NCI-H2029 (cell line): ENCODE results near the gene HSPB9.
A peak's percentile ranks its signal among the peaks of the same experiment; 100 is the strongest.

Experiments used
- DNase-seq: peaks from one replicate; lab custom pipeline; 2025; lab: John Stamatoyannopoulos, UW

HSPB9 gene, protein sequence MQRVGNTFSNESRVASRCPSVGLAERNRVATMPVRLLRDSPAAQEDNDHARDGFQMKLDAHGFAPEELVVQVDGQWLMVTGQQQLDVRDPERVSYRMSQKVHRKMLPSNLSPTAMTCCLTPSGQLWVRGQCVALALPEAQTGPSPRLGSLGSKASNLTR

DNA sequence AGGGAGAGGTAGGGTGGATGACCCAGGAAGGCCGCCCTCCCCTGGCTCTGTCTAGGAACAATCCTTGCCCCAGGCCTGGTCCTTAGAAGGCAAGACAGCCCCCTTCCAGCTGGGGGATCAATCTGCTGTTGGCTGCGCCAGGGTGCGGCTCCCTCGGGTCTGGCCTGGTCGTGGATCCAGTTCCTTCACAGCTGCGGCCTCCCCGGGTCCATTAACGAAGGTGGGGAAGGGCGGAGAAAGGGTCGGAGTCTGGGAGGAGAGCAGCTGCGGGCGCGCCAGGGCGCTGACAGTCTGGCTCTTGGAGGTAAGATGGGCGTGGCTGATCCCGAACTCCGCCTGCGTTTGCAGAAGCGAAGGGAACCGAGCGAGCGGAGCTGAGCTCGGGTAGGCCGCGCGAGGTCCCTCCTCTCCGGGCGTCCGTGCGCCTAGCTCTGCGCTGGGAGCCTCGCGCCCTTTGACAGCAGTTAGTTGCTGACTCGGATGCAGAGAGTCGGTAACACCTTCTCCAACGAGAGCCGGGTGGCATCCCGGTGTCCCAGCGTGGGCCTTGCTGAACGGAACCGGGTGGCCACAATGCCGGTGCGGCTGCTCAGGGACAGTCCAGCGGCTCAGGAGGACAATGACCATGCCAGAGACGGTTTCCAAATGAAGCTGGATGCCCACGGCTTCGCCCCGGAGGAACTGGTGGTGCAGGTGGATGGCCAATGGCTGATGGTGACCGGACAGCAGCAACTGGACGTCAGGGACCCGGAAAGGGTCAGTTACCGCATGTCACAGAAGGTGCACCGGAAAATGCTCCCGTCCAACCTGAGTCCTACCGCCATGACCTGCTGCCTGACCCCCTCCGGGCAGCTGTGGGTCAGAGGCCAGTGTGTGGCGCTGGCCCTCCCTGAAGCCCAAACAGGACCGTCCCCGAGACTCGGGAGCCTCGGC, at the start of gene HSPB9:
Gene HSPB9, plus strand, starts transcription at position 434 of the 933 bp plus-strand sequence. Its CDS starts 47 bp downstream, at position 481.
- peak; percentile 63 for DNase-seq

DNA sequence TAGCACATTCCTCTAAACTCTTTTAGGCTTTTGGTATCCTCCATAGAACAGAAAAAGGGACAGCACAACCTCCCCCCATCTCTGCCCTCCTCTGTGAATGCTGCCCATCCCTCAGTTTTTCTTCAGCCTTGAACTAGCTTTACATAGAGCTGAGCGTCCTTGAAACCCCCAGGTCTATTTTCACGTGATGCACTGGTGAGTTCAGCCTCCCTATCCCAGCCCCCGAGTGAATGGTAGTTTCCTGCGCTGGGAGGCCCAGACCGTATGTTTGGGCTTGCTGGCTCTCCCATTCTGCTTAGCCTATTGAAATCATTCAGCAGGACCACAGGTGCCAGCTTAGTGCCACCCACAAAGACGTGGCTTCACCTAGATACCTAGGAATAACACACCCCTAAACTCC, 46.8 kb upstream of the HSPB9 start:
- no peak for DNase-seq

DNA sequence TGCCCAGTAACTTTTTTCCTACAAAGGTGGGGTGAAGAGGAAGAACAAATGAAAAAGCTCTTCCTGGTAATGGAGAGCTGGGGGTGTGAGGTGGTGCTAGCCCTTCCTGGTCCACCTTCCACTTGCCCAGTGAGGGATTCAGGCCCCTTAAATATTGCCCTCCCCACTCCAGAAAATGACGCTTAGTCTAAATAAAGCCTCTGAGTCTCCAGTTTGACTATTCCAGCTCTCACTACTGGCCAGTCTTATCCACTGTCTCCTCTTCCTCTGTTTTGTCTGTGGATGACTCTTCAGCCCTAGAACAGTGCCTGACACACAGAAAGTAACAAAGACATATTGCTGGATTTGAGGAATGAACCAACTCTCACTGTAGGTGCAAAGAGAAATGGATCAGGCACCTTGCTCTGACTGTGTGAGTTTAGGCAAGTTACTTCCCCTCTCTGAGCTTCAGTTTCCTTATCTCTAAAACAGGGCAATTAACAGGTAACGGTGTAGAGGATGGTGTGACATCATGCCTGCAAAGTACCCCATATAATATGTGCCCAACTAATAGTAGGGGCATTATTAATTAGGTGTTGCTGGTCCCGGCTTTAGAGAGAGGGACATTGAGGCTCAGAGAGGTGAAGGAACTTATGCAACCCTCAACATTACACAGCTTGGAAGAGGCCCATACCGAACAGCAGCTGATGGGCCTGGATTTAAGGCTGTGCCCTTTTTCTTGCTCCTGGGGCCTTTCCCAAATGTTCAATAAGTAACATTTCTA, 45.6 kb upstream of the HSPB9 start:
- no peak for DNase-seq

DNA sequence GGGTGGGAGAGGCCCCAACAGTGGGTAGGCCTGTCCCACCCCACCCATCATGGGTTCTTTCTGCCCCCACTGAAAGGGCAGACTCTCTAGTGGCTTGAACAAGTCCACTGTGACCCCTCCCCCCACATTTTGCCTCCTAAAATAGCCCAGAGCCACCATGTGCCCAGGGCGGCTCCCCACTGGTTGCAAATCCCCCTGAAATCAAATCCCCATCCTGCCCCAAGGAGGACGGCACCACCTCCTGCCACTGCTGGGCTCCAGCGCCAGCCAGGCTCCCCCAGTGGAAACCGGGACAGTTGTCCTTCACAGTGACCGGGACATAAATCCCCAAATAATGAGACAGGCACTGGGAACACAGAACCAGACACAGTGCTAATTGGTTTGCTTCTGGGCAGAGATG, 44.8 kb upstream of the HSPB9 start:
- no peak for DNase-seq

DNA sequence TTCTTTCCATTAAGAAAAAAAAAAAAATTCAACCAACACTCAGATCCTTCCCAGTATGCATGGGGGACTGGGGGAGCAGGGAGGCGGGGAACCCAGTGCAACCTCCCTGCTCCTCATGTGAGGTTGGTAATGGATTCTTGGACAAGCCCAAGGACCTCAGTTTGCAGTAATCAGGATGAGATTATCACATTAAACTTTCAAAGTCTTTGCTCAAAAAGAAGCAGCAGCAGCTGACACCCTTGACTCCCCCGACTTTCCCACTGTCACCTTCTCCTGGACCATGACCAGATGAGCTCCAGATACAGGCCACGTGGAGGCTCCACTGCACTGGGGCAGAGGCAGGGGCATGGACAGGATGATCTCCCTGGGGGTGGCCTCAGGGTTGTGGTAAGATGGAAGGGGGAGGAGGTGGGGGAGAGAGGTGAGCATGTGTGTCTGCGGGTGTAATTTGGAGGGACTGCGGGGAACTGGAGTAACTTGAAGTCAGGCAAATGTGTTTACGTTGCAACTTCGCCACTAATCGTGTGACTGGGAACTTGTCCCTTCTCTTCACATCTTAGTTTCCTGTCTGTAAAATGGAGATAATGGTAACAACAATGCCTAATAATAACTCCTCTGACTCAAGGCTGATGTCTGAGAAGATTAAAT, 44.1 kb upstream of the HSPB9 start:
- no peak for DNase-seq

DNA sequence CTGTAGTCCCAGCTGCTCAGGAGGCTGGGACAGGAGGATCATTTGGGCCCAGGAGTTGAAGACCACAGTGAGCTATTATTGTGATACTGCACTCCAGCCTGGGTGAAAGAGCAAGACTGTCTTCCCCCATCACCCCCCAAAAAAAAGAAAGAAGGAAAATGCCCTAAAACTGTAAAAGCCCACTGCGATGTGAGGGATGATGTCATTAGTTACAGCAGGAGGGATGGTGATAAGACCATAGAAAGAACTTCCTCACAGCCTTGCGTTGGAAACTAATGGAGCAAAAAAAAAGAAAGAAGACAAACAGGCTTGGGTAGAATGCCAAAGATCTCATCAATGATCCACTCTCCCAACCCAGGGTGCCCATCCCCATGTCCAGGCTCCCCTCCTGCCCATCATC, 43.1 kb upstream of the HSPB9 start:
- no peak for DNase-seq

DNA sequence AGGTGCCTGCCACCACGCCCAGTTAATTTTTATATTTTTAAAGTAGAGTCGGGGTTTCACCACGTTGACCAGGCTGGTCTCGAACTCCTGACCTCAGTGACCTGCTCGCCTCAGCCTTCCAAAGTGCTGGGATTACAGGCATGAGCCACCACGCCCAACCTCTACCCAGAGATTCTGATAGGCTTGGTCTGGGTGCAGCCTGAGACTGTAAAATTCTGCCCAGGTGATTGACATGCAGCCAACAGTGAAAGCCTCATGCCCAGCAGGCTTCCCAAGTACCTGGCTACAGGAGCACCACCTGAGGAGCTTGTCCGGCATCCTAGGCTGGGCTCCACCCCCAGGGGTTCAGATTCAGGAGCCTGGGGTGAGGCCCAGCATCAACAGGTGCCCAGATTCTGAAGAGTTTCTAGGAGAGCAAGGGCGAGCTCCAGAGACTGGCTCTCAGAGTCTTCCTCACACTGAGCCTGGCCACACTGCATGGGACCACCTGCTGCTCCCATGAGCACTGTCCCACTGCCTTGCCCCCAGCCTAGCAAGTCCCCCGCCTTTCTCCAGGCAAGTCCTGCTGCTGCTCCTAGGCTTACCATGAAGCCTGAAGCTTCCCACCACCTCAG, 41.0 kb upstream of the HSPB9 start:
- DNase-seq, result no peak

DNA sequence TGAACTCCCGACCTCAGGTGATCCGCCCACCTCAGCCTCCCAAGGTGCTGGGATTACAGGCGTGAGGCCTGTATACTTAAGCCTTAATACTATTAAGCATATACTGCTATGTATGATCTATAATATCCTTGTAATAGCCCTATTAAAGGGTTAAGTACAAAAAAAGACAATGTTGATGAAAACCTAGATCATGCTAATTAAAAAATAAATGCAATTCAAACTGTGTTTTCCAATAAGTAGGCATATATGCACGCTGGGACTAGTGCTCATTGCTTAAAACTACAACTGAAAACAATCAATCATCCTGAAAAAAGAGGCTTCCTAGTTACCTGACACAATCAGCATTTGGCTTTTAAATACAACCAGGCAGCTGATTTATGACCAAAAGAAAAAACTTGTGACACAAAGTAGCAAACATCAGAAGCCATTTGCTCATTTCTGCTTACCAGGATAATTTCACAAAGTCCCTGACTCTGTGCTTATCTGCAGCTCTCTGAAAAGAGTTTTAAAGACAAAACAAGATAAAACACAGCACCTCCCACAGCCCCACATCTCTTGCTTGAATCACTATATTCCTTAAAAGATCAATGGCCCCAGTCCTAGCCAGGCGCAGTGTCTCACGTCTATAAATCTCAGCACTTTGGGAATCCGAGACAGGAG, 35.4 kb upstream of the HSPB9 start:
- DNase-seq, result no peak

DNA sequence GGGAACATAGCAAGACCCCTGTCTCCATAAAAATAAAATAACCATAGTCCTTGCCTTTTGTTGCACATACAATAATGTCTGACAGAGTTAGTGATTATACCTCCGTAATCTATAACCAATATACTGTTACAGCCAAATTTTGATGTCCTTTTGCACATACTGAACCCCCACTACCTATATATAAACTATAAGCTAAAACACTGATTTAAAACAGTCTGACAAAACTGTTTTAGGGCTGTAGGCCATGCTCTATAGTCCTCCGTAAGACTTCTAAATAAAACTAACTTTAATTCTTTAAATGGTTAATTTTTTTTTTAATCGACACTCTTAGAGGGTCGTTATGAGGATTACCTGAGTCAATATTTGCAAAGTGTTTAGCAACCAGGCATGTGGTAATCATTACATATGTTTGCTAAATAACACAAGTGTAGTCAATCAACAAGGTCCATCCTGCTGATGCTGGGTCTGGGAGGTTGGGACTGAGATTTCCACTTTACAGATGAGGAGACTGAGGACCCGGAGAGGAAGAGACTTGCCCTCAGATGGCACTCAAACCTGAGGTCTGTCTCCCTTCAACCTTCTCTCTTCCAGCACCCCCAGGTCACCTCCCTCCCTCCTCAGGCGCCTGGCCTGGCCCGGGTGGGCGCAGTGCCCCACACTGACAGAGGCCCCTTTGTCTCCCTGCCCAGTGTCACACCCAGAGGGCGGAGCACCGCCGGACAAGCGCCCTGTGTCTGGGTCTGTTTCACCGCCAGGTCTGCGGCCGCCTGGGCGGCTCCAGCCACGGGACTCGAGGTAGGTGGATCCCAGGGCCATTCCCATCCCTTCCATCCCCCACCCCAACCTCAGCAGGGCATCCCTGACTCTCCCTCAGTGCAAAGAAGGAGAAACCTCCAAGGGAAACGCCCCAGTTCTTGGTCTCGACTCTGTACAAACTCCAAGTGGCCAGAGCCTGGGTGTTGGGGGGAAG, 34.6 kb upstream of the HSPB9 start:
- DNase-seq, result no peak

DNA sequence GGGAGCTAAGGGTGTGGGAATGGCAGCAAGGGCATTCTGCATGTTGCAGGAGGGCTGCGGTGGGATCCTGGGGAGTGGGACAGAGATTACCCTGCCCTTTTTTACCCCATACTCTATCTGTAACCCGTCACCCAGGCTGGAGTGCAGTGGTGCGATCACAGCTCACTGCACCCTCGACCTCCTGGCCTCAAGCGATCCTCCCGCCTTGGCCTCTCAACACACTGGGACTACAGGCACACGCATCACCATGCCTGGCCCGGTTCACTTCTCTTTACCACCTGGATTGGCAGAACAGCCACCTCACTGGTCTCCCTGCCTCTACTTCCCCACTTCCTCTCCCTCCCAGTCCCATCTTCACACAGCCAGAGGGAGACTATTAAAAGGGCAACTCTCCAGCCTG, 33.9 kb upstream of the HSPB9 start:
- DNase-seq, result no peak

DNA sequence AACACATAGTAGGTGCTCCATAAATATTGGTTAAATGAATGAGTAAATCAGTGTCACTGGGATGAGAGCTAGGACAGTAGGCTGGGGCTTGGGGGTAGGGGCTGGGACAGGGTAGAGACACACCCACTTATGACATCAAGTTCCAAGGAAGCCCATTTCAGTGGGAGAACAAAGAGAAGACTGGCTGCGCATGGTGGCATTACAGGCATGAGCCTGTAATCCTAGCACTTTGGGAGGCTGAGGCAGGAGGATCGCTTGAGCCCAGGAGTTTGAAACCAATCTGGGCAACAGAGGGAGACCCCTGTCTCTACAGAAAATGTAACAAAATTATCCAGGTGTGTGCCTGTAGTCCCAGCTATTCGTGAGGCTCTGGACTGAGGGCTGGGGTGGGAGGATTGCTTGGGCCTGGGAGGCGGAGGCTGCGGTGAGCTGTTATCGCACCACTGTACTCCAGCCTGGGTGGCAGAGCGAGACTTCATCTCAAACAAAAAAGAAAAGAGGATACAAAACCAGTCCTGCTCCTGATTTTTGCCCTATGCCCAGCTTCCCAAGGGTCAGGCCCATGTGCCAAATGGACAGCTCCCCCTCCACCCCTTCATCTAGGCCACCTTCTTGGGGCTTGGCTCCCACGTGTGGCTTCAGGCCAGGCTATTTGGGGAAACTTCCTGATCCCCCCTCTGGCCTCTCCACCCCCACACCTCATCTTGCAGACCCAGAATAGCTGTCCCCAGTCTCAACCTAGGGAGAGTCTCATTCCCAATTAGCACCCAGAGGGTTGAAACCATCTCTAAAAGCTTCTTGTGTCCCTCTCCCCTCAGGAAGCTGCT, 31.4 kb upstream of the HSPB9 start:
- no peak for DNase-seq

DNA sequence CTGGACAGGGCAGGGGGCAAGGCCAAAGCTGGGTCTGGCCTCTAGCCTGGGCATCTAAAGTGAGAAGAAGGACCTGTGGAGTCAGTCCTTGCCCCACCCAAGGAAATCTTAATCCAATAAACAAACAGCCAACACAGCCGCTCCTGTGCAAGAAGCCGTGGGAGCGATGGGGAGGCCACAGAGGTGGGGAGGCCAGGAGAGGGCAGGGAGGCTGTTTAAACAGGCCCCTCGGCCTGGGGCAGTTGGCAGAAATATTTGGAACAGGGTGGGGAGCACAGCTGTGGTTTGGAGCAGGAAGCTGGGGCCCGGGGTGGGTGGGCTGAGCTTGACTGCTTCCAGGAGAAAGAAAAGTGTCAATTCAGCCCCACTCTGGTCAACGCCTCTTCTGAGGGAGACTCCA, 29.7 kb upstream of the HSPB9 start:
- DNase-seq, result no peak

DNA sequence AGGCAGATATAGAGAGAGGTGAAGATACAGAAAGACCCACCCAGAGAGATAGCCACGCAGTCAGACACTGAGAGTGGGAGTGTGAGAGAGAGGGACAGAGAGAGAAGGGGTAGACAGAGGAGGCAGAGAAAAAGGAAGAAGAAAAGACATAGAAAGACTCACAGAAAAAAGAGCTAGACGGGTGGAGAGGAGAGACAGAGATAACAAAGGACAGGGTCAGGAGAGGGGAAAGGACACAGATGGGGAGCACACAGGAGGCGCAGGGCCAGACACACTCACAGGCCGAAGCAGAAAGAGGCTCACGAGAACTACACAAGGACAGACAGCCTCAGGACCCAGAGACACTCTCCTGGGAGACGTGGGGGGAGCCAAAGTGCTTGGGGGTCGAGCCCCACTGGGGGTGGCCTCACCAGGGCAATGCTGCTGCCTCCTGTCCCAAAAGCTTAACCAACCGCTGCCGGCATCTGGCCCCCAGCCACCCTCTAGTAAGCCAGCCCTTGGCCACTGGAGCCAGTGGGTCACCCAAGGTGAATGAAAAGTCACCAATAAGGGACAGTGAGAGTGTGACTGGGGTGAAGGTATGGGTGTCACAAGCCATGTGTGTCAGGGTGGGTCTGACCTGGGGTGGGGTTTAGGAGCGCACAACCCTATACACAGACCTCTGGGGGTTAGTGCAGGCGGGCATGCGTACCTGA, 28.1 kb upstream of the HSPB9 start:
- no peak for DNase-seq

DNA sequence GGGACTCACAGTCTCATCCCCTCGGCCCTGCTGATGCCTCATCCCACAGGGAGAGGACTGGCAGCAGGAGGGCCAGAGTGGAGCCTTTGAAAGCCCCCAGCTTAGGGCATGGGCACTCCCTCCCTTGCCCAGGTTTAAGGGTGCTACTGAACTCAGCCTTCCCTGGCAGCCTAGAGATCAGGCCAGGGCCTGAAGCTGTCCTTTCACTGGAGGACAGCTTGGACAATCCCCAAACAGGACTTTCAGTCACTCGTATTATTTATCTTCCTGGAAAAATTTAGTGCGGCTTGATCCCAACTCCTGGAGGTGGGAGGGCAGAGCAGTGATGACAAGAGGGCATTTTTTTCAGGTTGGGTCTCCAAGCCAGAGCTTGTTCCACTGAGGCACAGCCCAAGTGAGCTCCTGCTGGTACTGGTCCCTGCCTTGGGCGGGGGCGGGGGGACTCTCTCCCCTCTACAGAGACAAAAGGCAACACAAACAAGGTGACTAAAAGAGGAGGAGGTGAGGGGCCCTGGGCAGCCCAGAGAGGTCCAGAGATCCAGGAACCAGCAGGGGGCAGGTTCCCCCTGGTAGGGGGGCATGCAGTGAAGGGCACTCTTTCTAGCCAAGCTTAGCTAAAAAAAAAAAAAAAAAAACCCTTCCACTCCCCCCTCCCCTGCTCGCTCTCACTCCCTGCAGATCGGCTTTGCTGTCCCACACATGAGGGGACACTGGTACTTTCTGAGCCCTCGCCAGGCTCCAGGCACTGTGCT, 26.1 kb upstream of the HSPB9 start:
- no peak for DNase-seq

DNA sequence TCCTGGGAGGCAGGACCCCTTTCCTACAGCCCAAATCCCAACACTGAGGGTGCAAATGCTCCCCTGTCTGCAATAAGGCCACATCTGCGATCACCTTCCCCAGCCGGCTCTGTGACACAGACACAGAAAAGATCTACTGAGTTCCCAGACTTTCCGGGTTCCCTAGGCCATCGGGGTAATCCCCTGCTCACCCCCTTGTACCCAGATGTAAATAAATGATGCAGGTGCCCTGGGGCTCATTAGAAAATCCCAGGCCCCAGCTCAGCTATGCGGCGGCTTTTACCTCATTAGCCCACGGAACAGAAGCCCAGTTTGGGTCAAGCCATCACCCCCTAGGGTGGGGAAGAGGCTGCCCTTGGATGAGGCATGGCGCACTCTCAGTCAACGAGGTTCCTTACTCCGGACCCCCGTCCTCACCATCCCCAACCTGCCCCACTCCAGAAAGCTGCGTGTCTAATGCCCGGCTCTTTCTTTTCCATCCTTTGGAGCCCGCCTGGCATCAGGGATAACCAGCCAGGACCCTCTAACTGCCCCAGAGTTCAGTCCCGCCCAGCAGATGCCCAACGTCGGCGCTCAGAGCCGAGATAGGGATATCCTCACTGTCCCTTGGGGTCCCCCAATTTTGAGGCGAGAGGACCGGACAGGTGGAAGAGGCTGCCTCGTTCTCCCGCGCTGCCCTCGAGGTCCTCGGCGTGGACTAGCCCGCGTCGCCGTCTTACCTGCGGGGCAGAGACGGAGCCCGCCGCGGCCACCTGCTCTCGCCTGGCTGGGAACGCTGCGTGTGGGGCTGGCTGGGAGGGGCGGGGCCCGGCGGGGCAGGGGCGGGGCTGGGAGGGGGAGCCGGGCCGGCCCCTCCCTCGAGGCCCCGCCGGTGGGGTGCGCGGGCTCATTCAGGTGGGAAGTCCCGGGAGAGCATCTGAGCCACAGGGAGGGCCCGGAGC, 24.6 kb upstream of the HSPB9 start, which contains the start of gene ZNF385C:
Gene ZNF385C, minus strand, starts transcription at position 783 of the 941 bp plus-strand sequence. CDS start 35,417 bp downstream, outside the sequence.
- no peak for DNase-seq

DNA sequence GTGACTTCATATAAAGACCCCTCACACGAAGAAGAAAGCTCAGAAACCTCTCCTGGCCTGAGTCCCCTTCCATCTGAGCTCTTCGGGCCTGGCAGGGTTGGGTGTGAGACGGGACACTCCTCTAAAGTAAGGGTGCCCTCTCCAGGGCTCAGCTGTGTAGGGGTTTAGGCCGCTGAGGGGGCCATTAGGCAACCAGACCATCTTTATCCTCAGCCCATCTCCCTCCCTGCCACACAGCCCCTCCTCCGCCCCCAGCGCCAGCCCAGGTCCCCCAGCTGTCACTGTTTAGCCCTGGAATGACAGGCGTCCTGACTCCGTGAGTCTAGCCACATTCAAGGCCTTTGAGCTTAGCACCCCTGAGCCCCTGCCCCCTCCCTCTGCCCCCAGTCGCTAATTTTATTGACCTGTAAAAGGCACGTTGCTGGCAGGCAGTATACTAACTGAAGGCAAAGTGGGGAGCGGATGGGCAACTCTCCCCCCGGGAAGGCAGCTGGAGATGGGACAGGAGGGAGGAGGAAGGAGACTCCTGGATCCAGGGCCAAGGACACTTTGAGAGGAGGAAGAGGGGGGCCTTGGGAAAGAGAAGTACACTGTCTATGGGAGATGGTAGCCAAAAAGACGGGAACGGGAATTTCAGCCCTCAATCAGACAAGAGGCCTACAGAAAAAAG, 23.7 kb upstream of the HSPB9 start:
- DNase-seq, result no peak
